GOT3 (cell line): ENCODE measurements around the gene HMGA1.
"Not testable (repeated sequence)": the region's sequence is repeated elsewhere in the genome, so short reads cannot be mapped to it uniquely, and the experiment has no call there.

Source experiments
- DNase-seq: peaks from one replicate; lab custom pipeline; 2025; ENCODE audit warnings: mixed read lengths; lab: John Stamatoyannopoulos, UW

Gene HMGA1

DNA sequence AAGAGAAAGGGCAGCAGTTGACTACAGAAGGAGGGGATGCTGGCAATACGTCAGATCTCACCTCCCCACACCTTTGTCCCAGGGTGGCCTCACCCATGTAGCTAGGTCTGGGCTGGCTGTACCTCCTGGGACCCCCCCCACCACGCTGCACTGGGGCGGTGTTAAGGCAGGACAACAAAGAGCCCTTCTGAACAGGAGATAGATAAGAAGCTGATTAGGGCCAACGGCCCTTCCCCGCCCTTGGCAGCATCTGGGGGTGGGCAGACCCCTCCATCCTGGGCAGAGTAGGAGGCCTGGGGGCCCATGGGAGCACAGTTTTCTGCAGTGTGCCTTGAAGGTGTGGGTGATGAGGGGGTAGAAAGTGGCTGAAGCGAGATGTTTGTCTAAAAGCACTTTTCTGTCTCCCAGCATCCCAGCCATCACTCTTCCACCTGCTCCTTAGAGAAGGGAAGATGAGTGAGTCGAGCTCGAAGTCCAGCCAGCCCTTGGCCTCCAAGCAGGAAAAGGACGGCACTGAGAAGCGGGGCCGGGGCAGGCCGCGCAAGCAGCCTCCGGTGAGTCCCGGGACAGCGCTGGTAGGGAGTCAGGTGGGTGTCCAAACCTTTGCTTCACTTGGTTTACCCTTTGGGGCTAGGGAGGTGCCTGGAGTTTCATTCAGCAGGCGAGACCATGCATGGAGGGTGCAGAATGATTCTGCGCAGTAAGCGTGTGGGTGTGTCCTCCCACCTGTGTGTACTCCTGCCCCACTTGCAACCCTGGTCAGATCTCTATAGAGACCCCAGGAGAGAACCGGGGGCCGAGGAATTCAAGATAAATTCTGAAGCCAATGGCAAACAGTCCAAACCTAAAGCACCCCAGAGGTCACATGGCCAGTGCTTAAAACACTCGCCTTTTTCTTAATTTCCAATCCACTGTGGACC is 3.9 kb downstream of the HMGA1 start:
- no peak for DNase-seq

DNA sequence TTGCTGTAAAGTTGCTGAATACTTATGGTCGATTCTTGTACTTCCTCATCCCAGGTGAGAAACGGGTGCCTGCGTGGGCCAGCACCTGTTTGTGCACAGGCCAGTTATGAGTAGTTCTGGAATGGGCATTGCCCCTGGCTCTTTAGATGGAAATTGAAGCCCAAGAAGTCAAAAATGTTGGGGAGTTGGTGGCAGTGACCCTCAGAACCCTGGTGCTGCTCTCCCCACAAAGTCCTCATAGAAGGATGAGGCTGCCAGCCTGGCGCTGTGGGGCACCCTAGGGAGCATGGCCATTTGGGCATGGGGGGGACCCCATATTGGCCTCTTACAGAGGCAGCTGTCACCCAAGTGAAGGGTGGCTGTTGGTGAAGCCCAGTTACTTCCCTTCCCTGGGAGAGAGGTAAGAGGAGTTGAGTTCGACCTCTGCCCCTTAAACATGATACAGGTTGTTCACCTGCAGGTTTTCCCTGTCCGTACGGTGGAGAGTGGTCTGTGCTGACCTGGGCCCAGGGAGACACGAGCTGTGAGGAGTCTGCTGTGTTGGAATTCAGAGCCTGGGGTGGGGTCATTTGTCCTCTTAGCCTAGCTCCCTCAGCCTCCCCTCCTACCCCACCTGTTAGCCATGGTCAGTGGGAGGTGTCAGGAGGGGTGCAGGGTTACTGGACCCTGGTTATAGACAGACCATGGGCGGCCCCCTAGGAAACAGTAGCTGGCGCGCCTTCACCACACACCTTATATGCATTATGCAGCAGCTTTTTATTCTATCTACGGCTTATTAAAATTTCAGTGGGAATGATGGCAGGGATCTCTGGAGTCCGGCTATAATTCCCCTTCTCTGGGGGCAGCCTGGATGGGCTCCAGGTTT is 4.9 kb downstream of the HMGA1 start:
- no peak for DNase-seq

DNA sequence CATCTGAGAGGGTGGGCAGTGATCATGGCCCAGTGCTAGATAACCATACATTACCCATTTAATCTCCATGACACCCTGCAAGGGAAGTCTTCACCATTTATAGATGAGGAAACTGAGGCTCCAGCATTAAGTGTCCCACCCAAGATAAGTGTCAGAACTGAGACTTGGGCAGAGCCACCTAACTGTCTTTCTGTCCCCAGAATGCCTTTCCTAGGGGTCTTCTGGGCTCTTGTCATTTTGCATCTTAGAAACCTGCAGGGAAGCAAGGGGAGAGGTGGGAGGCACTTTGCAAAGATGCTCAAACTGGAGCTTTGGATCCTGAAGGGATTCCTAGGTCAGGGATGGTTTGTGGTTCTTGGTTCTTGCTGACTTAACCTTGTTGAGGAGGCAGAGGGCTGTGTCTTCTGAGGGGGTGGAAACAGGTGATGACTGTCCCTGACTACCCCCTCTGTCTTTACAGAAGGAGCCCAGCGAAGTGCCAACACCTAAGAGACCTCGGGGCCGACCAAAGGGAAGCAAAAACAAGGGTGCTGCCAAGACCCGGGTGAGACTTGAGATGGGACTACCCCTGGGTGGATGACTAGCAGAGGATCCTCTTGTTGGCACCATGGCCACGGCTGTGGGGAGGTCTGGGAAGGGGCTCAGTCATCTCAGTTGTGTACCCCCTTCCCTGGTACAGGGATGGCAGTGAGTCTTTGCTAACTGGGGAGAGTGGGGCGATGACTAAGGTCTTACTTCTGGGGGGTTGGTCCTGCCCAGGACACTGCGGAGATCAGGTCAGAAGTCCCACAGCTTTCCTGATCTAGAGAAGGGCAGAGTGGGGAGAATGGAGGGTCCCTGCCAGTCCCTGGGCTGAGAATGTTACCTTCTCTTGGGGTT is 5.8 kb downstream of the HMGA1 start:
- no peak for DNase-seq

DNA sequence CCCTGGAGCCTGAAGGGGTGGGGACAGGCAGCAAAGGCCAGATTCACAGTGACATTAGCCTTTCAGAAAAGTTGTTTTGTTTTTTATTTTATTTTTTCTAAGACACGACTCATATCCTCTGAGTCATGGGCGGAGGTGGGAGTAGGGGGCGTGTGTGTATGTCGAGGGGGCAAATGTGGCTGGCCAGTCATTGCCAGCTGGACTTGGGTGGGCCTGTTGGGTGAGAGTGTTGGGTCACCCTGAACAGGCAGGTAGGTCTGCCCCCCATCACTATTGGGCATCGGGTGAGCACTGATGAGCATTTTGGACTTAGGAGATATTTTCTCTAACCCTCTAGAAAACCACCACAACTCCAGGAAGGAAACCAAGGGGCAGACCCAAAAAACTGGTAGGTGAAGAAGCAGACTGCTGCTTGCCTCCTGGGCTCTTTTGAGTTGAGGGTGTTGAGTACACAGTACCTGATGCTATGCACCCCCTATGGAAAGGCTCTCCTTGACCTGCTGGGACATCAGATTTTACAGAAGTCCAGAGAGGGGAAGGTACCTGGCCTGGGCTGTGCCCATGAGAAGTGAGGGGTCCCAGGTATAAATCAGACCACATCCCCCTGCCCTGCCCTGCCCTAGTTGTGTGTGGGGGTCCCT is 6.6 kb downstream of the HMGA1 start:
- no peak for DNase-seq

DNA sequence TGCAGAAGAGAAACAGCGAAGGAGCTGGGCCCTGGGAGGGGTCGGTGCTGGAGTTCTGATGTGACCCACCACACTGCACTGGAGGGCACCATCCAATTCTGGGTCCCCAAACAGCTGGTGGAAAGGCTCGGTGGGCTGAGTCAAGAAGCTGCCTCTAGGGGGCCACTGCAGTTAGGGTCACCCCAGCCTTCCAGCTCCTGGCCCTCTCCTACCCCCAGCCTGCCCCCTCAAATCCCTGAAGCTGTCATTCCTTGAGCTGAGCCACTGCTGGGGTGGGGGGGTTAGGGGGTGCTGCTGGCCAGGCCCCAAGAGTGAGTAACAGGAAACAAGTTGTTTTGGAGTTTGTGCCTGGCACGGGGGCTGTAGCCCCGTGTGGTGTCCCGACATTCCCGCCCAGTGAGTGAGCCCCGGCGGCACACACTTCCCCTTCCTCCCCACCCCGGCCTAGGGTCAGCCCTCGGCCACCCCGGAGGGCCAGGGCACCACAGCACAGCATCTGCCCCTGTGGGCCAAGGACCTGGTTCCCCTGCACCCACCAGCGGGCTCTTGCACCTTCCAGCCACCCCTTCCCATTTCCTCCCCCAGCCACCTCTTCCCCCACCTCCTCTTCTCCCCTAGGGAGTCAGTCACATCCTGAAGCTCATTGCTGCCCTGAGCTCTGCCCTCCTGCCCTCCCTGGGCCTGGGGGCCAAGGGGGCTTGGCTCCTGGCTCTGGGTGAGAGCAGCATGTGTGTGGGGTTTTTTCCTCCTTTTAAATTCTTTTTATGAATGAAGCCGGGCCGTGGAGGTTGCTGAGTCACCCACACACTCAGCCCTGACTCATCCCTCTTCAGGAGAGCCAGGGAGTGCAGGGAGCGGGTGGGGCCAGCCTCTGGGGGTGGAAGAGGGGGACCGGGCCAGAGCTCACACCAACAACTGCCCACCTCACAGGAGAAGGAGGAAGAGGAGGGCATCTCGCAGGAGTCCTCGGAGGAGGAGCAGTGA is 7.5 kb downstream of the HMGA1 start:
- peak; percentile 40 for DNase-seq

DNA sequence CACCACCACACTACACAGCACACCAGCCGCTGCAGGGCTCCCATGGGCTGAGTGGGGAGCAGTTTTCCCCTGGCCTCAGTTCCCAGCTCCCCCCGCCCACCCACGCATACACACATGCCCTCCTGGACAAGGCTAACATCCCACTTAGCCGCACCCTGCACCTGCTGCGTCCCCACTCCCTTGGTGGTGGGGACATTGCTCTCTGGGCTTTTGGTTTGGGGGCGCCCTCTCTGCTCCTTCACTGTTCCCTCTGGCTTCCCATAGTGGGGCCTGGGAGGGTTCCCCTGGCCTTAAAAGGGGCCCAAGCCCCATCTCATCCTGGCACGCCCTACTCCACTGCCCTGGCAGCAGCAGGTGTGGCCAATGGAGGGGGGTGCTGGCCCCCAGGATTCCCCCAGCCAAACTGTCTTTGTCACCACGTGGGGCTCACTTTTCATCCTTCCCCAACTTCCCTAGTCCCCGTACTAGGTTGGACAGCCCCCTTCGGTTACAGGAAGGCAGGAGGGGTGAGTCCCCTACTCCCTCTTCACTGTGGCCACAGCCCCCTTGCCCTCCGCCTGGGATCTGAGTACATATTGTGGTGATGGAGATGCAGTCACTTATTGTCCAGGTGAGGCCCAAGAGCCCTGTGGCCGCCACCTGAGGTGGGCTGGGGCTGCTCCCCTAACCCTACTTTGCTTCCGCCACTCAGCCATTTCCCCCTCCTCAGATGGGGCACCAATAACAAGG is 8.5 kb downstream of the HMGA1 start:
- DNase-seq: not testable (repeated sequence)

DNA sequence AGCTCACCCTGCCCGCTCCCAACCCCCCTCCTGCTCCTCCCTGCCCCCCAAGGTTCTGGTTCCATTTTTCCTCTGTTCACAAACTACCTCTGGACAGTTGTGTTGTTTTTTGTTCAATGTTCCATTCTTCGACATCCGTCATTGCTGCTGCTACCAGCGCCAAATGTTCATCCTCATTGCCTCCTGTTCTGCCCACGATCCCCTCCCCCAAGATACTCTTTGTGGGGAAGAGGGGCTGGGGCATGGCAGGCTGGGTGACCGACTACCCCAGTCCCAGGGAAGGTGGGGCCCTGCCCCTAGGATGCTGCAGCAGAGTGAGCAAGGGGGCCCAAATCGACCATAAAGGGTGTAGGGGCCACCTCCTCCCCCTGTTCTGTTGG is 9.1 kb downstream of the HMGA1 start:
- DNase-seq: not testable (repeated sequence)

DNA sequence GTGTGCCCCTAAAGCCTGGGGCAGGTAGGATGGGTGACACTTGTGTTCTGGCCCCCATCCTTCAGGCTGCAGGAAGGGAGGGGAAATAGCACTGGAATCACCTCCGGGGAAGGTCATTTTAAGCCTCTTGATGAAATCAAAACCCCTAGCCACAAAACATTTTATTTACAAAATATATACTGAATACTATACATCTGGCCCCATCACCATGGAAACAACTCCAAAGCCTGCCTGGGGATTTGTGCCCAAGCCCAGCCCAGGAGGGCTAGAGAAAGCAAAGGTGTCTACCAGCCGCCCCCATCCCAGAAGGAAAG is 9.5 kb downstream of the HMGA1 start:
- DNase-seq: no peak

DNA sequence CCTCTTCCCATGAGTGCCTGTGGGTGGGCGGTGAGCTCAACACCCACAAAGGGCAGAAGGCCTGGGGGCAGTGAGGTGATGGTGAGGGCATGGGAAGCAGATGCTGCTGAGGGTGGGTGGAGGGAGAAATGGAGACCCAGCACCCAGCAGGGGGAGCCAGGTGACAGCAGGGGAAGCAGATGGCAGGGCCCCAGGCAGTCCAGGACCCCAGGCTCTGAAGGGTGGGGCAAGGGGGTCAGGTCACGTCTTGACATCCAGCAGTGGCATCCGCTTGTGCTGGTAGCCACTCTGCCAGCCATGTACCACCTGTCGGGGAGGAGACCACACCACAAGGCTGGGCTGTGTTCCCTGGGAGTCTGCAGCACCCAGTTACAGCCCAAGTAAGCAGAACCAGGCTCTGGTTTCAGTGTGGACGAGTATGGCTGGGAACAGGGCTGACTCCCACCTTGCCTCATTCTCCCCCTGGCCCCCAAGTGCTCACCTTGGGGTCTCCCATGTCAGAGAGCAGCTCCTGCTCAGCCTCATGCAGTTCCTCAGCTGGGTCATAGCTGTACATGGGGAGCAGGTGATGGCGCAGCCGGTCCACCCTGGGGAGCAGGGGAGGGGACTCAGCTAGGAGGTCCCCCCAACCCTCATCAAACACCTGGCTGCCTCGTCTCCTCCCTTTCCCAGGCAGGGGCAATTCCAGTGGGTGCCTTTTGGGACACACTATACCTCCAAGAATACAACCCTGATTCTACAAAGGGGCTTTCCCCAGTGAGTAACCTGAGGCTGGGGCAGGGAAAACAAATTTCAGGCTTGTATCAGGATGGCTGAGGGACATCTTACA is 10.1 kb downstream of the HMGA1 start:
- no peak for DNase-seq

DNA sequence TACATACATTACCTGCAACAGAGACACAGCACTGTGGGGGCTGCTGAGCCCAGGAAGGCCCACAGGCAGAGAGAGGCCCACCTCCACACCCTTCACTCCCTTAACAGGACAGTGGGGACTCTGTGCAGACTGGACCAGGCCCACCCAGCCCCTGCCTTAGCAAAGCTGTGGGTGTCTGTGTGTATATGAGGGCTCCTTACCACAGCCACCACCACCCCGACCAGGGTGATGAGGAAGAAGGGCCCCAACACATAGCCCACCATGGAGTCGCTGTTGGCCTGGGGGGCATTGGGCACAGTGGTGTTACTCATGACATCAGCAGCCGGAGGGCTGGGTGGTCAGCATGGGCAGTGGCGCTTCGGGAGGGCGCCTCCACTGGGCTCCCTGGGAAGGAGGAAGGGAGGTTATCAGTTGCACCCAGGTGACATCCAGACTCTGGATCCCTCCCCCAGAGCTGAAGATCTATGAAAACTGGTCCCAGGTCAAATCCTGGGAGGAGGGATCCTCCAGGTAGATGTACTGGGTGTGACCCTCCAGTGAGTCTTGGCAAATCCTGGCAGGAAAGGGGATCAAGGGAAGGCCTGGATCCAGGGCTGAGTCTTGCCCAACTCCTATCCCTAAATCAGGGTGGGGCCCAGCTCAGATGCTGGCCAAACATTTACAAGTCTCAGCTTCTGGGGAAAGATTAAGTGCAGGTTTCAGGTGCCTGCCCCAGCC is 11.0 kb downstream of the HMGA1 start:
- DNase-seq: no peak

DNA sequence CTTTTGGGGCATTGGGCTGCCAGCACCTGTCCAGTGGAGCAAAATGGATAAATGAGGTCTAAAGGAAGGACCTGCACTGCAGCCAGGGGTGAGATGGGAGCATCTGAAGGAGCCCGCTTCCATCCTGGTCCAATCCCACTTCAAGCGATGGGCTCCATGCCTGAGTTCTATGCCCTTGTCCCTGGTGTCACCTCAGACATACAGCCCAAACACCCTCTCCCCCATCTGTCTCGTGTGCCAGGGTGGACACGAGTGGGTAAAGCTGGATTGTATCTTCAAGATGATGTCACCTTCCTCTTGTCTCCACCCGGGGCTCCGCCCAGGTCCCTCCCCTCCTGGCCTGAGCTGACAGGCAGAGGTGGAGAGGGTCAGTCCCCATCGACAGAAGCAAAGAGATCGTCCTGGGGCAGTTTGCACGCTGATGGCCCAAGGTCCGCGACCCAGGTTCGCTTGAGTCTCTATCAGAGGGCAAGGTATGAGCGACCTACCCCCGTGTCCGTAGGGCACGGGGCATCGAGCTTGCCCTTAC is 11.6 kb downstream of the HMGA1 start:
- DNase-seq: no peak

DNA sequence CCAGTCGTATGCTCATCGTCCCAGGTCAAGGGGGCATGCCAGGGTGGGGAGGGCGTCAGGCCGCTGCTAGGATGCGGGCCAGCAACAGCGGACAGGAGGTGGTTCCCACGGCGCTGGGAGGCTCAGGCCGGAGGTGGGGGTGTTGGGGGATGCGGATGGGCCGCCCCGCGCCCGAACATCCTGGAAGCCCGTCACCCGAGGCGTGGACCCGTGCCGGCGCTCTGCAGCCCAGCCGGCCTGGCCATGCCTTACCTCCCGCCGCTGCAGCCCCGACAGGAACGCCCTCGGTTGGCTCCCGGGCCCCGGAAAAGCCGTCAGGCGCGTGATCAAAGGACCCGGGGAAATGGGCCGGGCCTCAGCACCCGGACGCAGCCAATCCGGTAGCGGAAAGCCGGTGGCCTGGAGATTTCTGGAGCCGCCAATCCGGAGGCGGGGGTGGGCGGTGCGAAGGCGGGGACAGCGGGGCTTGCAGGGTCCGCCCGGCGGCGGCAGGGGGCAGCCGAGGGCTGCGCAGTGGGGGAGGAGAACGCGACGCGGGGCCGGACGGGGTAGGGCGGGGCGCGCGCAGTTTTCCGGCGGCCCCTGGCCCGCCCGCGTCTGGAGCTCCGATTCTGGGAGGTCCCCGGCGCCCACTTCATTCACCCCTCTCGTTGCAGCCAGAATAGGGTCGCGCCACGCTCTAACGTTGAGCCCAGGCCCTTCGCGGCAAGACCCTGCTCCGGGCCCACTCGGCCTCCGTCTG is 12.2 kb downstream of the HMGA1 start, which contains the start of gene SMIM29:
Gene SMIM29, minus strand, starts transcription at position 280 of the 742 bp plus-strand sequence. CDS start 1,215 bp downstream, outside the sequence.
- DNase-seq: peak; percentile 79

DNA sequence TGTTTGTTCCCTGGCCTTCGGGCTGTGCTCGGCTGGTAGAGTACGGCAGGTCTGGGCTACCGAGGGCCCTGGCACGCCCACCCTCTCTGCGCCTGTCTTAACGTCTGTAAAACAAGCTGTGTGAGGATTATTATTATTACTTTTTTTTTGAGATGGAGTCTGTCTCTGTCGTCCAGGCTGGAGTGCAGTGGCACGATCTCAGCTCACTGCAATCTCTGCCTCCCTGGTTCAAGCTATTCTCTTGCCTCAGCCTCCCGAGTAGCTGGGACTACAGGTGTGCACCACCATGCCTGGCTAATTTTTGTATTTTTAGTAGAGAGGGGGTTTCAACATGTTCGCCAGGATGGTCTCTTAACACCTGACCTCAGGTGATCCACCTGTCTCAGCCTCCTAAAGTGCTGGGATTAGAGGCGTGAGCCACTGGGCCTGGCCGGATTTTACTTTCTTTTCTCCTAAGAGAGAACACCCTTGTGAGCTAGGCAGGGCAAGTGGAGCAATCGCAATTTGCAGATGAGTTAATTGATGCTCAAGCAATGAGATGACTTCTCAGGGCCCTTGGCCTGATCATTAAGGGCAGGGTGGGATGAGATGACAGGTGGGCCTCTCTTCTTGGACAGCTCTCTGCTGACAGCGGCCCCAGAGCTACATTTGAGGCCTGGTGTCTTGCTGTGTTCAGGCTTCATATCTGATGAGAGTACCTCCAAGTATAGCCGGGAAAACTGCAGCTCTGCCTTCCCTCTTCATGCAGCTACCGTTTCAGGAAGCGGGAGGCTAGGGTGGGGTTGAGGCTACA is 13.0 kb downstream of the HMGA1 start:
- no peak for DNase-seq

DNA sequence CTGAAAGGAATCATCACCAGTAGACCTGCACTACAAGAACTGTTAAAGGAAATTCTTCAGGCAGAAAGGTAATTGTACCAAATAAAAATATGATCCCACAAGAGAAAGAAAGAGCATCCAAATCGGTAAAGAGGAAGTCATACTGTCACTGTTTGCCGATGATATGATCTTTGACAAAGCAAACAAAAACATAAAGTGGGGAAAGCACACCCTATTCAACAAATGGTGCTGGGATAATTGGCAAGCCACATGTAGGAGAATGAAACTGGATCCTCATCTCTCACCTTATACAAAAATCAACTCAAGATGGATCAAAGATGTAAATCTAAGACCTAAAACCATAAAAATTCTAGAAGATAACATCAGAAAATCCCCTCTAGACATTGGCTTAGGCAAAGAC is 15.7 kb downstream of the HMGA1 start:
- DNase-seq: not testable (repeated sequence)

DNA sequence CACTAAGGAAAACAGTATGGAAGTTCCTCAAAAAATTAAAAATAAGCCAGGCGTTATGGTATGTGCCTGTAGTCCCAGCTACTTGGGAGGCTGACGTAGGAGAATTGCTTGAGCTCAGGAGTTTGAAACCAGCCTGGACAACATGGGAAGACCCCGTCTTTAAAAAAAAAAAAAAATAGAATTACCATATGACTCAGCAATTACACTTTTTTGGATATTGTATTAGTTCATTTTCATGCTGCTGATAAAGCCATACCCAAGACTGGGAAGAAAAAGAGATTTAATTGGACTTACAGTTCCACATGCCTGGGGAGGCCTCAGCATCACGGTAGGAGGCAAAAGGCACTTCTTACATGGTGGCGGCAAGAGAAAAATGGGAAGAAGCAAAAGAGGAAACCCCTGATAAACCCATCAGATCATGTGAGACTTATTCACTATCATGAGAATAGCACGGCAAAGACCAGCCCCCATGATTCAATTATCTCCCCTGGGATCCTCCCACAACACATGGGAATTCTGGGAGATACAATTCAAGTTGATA is 22.9 kb downstream of the HMGA1 start:
- no peak for DNase-seq
